Measurements from ENCODE around the gene C10orf71. TPM values are rescaled to one million over a fixed set of nuclear protein-coding genes. Genes with fewer than 3 reads are reported as not detected.

The C10orf71 gene
- polyA plus RNA-seq, 1 of the 3 experiments (the other 2 are of a cell fraction), result not detected

- no peaks in the 10 kb centered on the region for H3K27me3 ChIP-seq (ENCODE audit: insufficient read depth)
- H3K27ac ChIP-seq (ENCODE audit: low read depth in 2 of 2, low read length in 1 of 2), result no peak overlapping the region
- no peak overlapping the region for H3K4me2 ChIP-seq
- no peak overlapping the region for H3K9ac ChIP-seq
- no peaks in the 10 kb centered on the region for H3K9me3 ChIP-seq
- no peaks in the 10 kb centered on the region for H3K79me2 ChIP-seq (ENCODE audit: insufficient read depth)
- ChIA-PET CTCF (interaction anchor here (0.7 to 2.3 kb wide), 4 partner anchors 9 to 482 kb away, joined by 3 to 6 read pairs (median 3); no protein-coding TSS in a partner anchor), POLR2A (no interaction called here)
- H3F3A ChIP-seq (replicated peaks; ENCODE audit: insufficient read depth), result no peaks in the 10 kb centered on the region
- DNase-seq, result no peak
- TF ChIP-seq MXI1 (IDR thresholded peaks at IDR 0.05; ENCODE audit: low read depth, low read length), result no peak
- TF ChIP-seq SMC3 (IDR thresholded peaks at IDR 0.05; ENCODE audit: low read depth, low read length), result peak; percentile 16; the same call in 1 of the 2 replicates
- peak; percentile 64 for TF ChIP-seq RAD21 (IDR thresholded peaks at IDR 0.05; ENCODE audit: low read length)
- H2AFZ ChIP-seq (ENCODE audit: low read depth), result no peak overlapping the region
- WGBS (ENCODE audit: low lambda C conversion rate), result 50% methylated on average over 7 of the region's 23 CpGs
- H3K36me3 ChIP-seq (replicated peaks in 1 of 2; ENCODE audit: control insufficient read depth in 1 of 2, insufficient read depth in 2 of 2, low read length in 1 of 2), result no peaks in the 10 kb centered on the region
- no peaks in the 10 kb centered on the region for H4K20me1 ChIP-seq (ENCODE audit: insufficient read depth)
- H3K9me2 ChIP-seq, result no peaks in the 10 kb centered on the region
- no peak overlapping the region for H3K4me3 ChIP-seq (ENCODE audit: low read depth in 2 of 2, low read length in 1 of 2)
- H3K4me1 ChIP-seq (ENCODE audit: control insufficient read depth in 1 of 2, insufficient read depth in 2 of 2, low read depth in 1 of 2, low read length in 1 of 2), result peaks cover 0 to 14% of the 10 kb centered on the region in 2 experiments; a peak in 1 of 4 replicates
Observed at GRCh38 chr10:49365675-49366415, 66.9 kb downstream of the C10orf71 start.

- no peaks in the 10 kb centered on the region for H3K36me3 ChIP-seq (replicated peaks in 1 of 2; ENCODE audit: control insufficient read depth in 1 of 2, insufficient read depth in 2 of 2, low read length in 1 of 2)
- no peak overlapping the region for H2AFZ ChIP-seq (ENCODE audit: low read depth)
- ChIA-PET CTCF (interaction anchor here (0.9 to 2.3 kb wide), 2 partner anchors 9 to 483 kb away, joined by 3 to 6 read pairs; no protein-coding TSS in a partner anchor), POLR2A (no interaction called here)
- no peak overlapping the region for H3K4me3 ChIP-seq (ENCODE audit: low read depth in 2 of 2, low read length in 1 of 2)
- no peaks in the 10 kb centered on the region for H4K20me1 ChIP-seq (ENCODE audit: insufficient read depth)
- H3K9me2 ChIP-seq, result no peaks in the 10 kb centered on the region
- no peak overlapping the region for H3K4me2 ChIP-seq
- H3K9me3 ChIP-seq, result no peaks in the 10 kb centered on the region
- no peaks in the 10 kb centered on the region for H3F3A ChIP-seq (replicated peaks; ENCODE audit: insufficient read depth)
- H3K4me1 ChIP-seq (ENCODE audit: control insufficient read depth in 1 of 2, insufficient read depth in 2 of 2, low read depth in 1 of 2, low read length in 1 of 2), result peaks cover 0 to 8% of the 10 kb centered on the region in 2 experiments; a peak in 1 of 4 replicates
- no peaks in the 10 kb centered on the region for H3K27me3 ChIP-seq (ENCODE audit: insufficient read depth)
- WGBS (ENCODE audit: low lambda C conversion rate), result 32% methylated on average over 4 of the region's 4 CpGs
- H3K9ac ChIP-seq, result no peak overlapping the region
- no peak overlapping the region for H3K27ac ChIP-seq (ENCODE audit: low read depth in 2 of 2, low read length in 1 of 2)
- no peak for DNase-seq
- no peaks in the 10 kb centered on the region for H3K79me2 ChIP-seq (ENCODE audit: insufficient read depth)
- TF ChIP-seq ZBTB33 (IDR thresholded peaks at IDR 0.05; ENCODE audit: borderline replicate concordance, low read depth) (no peak), RAD21 (IDR thresholded peaks at IDR 0.05; ENCODE audit: low read length) (no peak), USF2 (IDR thresholded peaks at IDR 0.05; ENCODE audit: borderline replicate concordance, low read depth, low read length) (no peak), MXI1 (IDR thresholded peaks at IDR 0.05; ENCODE audit: low read depth, low read length) (no peak), PBX3 (IDR thresholded peaks at IDR 0.05) (no peak), SIN3A (IDR thresholded peaks at IDR 0.05; ENCODE audit: borderline replicate concordance, low read depth, low read length) (no peak), EP300 (IDR thresholded peaks at IDR 0.05; ENCODE audit: borderline replicate concordance in 1 of 2, low read depth in 1 of 2, low read length in 1 of 2) (no peak), FOSL2 (IDR thresholded peaks at IDR 0.05; ENCODE audit: borderline replicate concordance, low read depth) (no peak), RCOR1 (IDR thresholded peaks at IDR 0.05; ENCODE audit: low read length) (no peak), IRF3 (IDR thresholded peaks at IDR 0.05; ENCODE audit: low read depth, low read length) (no peak), RXRA (IDR thresholded peaks at IDR 0.05; ENCODE audit: borderline replicate concordance, low read depth) (no peak), REST (IDR thresholded peaks at IDR 0.05; ENCODE audit: low read depth, low read length) (no peak), CHD2 (IDR thresholded peaks at IDR 0.05; ENCODE audit: low read length, partially characterized antibody) (no peak), NRF1 (IDR thresholded peaks at IDR 0.05; ENCODE audit: low read depth, low read length) (no peak), TEAD4 (IDR thresholded peaks at IDR 0.05; ENCODE audit: borderline replicate concordance, insufficient read depth) (no peak)
Observed at GRCh38 chr10:49366460-49366859, 67.5 kb downstream of the C10orf71 start.

Measured in SK-N-SH (cell line).